ENCODE results near the gene MRPL45.
"Not testable (repeated sequence)": the region's sequence is repeated elsewhere in the genome, so short reads cannot be mapped to it uniquely, and the experiment has no call there.

- TF ChIP-seq POLR2A (IDR thresholded peaks at IDR 0.05; ENCODE audit: low read length); GATA1 (IDR thresholded peaks at IDR 0.05; ENCODE audit: low read depth, low read length): not testable (repeated sequence)
These were observed 7.2 kb upstream of the MRPL45 start for GRCh38 chr17:38289760-38290159.
